OCI-LY1 (cell line): ENCODE measurements around the gene CD6.

Source experiments
- CTCF ChIP-seq: fragments of 200-600 bp; sonication (generic), shearing (Covaris generic); IDR thresholded peaks from 2 replicates; pipeline ENCODE4 v1.5.1; 2017; ENCODE audit warnings: mild to moderate bottlenecking, antibody characterized with exemption, low read length, moderate library complexity, mixed read lengths
- EZH2 ChIP-seq: fragments of 200-600 bp; sonication (generic), shearing (Covaris generic); IDR thresholded peaks from 2 replicates; pipeline ENCODE4 v1.8.0; 2017; ENCODE audit warnings: borderline replicate concordance, mixed run types, mild to moderate bottlenecking, antibody characterized with exemption, low read length, moderate library complexity, mixed read lengths

DNA sequence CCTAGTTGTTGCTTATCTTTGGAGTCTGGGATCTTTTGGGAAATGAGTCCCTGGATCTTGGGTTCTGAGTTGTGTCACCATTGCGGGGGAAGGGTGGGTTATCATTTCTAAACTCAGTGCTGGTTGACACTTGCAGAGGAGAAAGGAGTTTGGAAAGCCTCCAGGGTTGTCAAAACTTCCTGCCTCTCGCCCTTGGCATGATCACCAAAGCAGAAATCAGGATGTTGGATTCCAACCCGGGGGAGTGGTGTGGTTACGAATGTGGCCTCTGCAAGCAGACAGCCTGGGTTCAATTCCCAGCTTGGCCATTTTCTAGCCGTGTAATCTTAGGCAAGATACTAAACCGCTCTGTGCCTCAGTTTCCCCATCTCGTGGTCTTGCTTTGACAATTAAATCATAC lies 24.3 kb downstream of the CD6 start:
- TF ChIP-seq CTCF (no peak), EZH2 (no peak)
